ENCODE data around the gene PRKN.

The PRKN gene

GRCh38 chr6:161400671-161401070 lies 1326.9 kb downstream of the PRKN start:
- WGBS, result 78% methylated on average over 5 of the region's 5 CpGs
- Histone ChIP-seq H2AK5ac (ENCODE audit: low read length, severe bottlenecking) (no peak overlapping the region), H3K14ac (ENCODE audit: low read length in 2 of 2) (no peak overlapping the region), H3K27ac (ENCODE audit: low read length, poor library complexity, severe bottlenecking) (no peak overlapping the region), H3K23ac (ENCODE audit: low read length in 2 of 2) (no peak overlapping the region), H2BK5ac (ENCODE audit: low read depth, low read length, poor library complexity, severe bottlenecking) (no peak overlapping the region), H3K79me1 (replicated peaks; ENCODE audit: low read length, poor library complexity, severe bottlenecking) (no peaks in the 10 kb centered on the region), H2BK12ac (ENCODE audit: low read length in 2 of 2) (no peak overlapping the region), H3K4me3 (ENCODE audit: insufficient read depth in 1 of 2, low read depth in 1 of 2, low read length in 2 of 2) (peak overlapping the region in 1 of 2 experiments; percentile 29), H2AFZ (ENCODE audit: low read depth, low read length) (no peak overlapping the region), H3K4ac (ENCODE audit: low read depth in 1 of 2, low read length in 2 of 2) (no peak overlapping the region), H3K4me1 (ENCODE audit: control insufficient read depth, insufficient read depth, low read depth, low read length) (no peaks in the 10 kb centered on the region), H3K18ac (ENCODE audit: low read depth in 1 of 2, low read length in 2 of 2) (no peak overlapping the region), H3K9ac (ENCODE audit: low read length) (no peak overlapping the region), H4K91ac (ENCODE audit: low read length) (no peak overlapping the region), H2BK120ac (ENCODE audit: low read depth, low read length) (no peak overlapping the region), H3K4me2 (ENCODE audit: low read length, poor library complexity, severe bottlenecking) (no peak overlapping the region), H3K36me3 (ENCODE audit: control insufficient read depth in 1 of 2, insufficient read depth in 2 of 2, low read depth in 1 of 2, low read length in 2 of 2) (no peaks in the 10 kb centered on the region), H3K27me3 (ENCODE audit: control insufficient read depth in 1 of 2, insufficient read depth in 1 of 2, low read length in 2 of 2) (peaks cover 0 to 29% of the 10 kb centered on the region in 2 experiments), H3K9me3 (ENCODE audit: control insufficient read depth, low read length) (peaks cover 10% of the 10 kb centered on the region), H2BK15ac (ENCODE audit: low read depth, poor library complexity, severe bottlenecking) (no peak overlapping the region), H4K8ac (ENCODE audit: low read length) (no peak overlapping the region)
- no peak for DNase-seq

GRCh38 chr6:161396539-161396938 lies 1331.0 kb downstream of the PRKN start:
- Histone ChIP-seq H3K4me2 (ENCODE audit: low read length, poor library complexity, severe bottlenecking) (no peak overlapping the region), H3K27me3 (ENCODE audit: control insufficient read depth in 1 of 2, insufficient read depth in 1 of 2, low read length in 2 of 2) (peaks cover 0 to 22% of the 10 kb centered on the region in 2 experiments), H3K18ac (ENCODE audit: low read depth in 1 of 2, low read length in 2 of 2) (no peak overlapping the region), H3K23ac (ENCODE audit: low read length in 2 of 2) (no peak overlapping the region), H4K8ac (ENCODE audit: low read length) (no peak overlapping the region), H2BK5ac (ENCODE audit: low read depth, low read length, poor library complexity, severe bottlenecking) (no peak overlapping the region), H3K36me3 (ENCODE audit: control insufficient read depth in 1 of 2, insufficient read depth in 2 of 2, low read depth in 1 of 2, low read length in 2 of 2) (no peaks in the 10 kb centered on the region), H2AFZ (ENCODE audit: low read depth, low read length) (no peak overlapping the region), H3K14ac (ENCODE audit: low read length in 2 of 2) (no peak overlapping the region), H3K4ac (ENCODE audit: low read depth in 1 of 2, low read length in 2 of 2) (no peak overlapping the region), H4K91ac (ENCODE audit: low read length) (no peak overlapping the region), H3K79me1 (replicated peaks; ENCODE audit: low read length, poor library complexity, severe bottlenecking) (no peaks in the 10 kb centered on the region), H2BK120ac (ENCODE audit: low read depth, low read length) (no peak overlapping the region), H2BK15ac (ENCODE audit: low read depth, poor library complexity, severe bottlenecking) (no peak overlapping the region), H2AK5ac (ENCODE audit: low read length, severe bottlenecking) (no peak overlapping the region), H2BK12ac (ENCODE audit: low read length in 2 of 2) (no peak overlapping the region), H3K4me1 (ENCODE audit: control insufficient read depth, insufficient read depth, low read depth, low read length) (no peaks in the 10 kb centered on the region), H3K9ac (ENCODE audit: low read length) (no peak overlapping the region), H3K9me3 (ENCODE audit: control insufficient read depth, low read length) (no peaks in the 10 kb centered on the region), H3K4me3 (ENCODE audit: insufficient read depth in 1 of 2, low read depth in 1 of 2, low read length in 2 of 2) (no peak overlapping the region), H3K27ac (ENCODE audit: low read length, poor library complexity, severe bottlenecking) (no peak overlapping the region)
- no peak for DNase-seq
- 86% methylated on average over 6 of the region's 6 CpGs for WGBS

DNA sequence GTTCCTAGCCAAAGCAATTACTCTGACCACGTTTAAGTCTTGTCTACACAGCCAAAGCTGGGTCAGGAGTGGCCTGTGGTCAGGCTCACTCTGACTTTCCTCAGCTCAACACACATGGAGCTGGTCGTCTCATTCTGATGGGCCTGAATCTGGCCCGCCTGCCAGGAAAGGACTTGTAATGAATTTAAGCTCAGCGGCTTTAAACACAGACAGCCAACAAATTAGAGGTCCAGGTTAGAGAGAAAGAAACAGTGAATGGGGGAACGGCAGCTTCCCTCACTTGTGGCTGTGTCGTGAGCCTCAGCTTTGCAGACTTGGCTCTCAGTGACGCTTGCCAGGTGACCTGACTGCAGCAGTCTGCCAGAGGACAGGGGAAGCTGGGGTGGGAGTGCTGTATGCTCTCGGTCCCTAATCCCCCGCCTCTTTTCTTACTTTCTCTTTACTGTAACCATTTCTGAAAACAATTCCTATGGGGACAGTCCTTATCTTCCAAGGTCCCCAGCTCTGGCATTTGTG lies 1331.8 kb downstream of the PRKN start:
- Histone ChIP-seq H2BK15ac (ENCODE audit: low read depth, poor library complexity, severe bottlenecking) (no peak overlapping the region), H4K8ac (ENCODE audit: low read length) (no peak overlapping the region), H3K27me3 (ENCODE audit: control insufficient read depth in 1 of 2, insufficient read depth in 1 of 2, low read length in 2 of 2) (peaks cover 0 to 22% of the 10 kb centered on the region in 2 experiments), H3K14ac (ENCODE audit: low read length in 2 of 2) (no peak overlapping the region), H4K91ac (ENCODE audit: low read length) (no peak overlapping the region), H3K27ac (ENCODE audit: low read length, poor library complexity, severe bottlenecking) (no peak overlapping the region), H2BK5ac (ENCODE audit: low read depth, low read length, poor library complexity, severe bottlenecking) (no peak overlapping the region), H2AK5ac (ENCODE audit: low read length, severe bottlenecking) (no peak overlapping the region), H3K4ac (ENCODE audit: low read depth in 1 of 2, low read length in 2 of 2) (no peak overlapping the region), H3K9me3 (ENCODE audit: control insufficient read depth, low read length) (no peaks in the 10 kb centered on the region), H3K9ac (ENCODE audit: low read length) (no peak overlapping the region), H2BK12ac (ENCODE audit: low read length in 2 of 2) (no peak overlapping the region), H3K4me2 (ENCODE audit: low read length, poor library complexity, severe bottlenecking) (no peak overlapping the region), H3K4me1 (ENCODE audit: control insufficient read depth, insufficient read depth, low read depth, low read length) (no peaks in the 10 kb centered on the region), H3K23ac (ENCODE audit: low read length in 2 of 2) (no peak overlapping the region), H3K79me1 (replicated peaks; ENCODE audit: low read length, poor library complexity, severe bottlenecking) (no peaks in the 10 kb centered on the region), H3K18ac (ENCODE audit: low read depth in 1 of 2, low read length in 2 of 2) (no peak overlapping the region), H3K4me3 (ENCODE audit: insufficient read depth in 1 of 2, low read depth in 1 of 2, low read length in 2 of 2) (no peak overlapping the region), H2BK120ac (ENCODE audit: low read depth, low read length) (no peak overlapping the region), H2AFZ (ENCODE audit: low read depth, low read length) (no peak overlapping the region), H3K36me3 (ENCODE audit: control insufficient read depth in 1 of 2, insufficient read depth in 2 of 2, low read depth in 1 of 2, low read length in 2 of 2) (no peaks in the 10 kb centered on the region)
- no peak for DNase-seq
- 67% methylated on average over 9 of the region's 9 CpGs for WGBS

GRCh38 chr6:161394437-161394836 lies 1333.1 kb downstream of the PRKN start:
- no peak overlapping the region for H2BK15ac ChIP-seq (ENCODE audit: low read depth, poor library complexity, severe bottlenecking)
- H3K23ac ChIP-seq (ENCODE audit: low read length in 2 of 2), result no peak overlapping the region
- H3K9ac ChIP-seq (ENCODE audit: low read length), result peak overlapping the region; percentile 68
- H2BK5ac ChIP-seq (ENCODE audit: low read depth, low read length, poor library complexity, severe bottlenecking), result no peak overlapping the region
- H2AFZ ChIP-seq (ENCODE audit: low read depth, low read length), result no peak overlapping the region
- H2BK120ac ChIP-seq (ENCODE audit: low read depth, low read length), result no peak overlapping the region
- H3K18ac ChIP-seq (ENCODE audit: low read depth in 1 of 2, low read length in 2 of 2), result no peak overlapping the region
- H3K36me3 ChIP-seq (ENCODE audit: control insufficient read depth in 1 of 2, insufficient read depth in 2 of 2, low read depth in 1 of 2, low read length in 2 of 2), result no peaks in the 10 kb centered on the region
- H4K91ac ChIP-seq (ENCODE audit: low read length), result no peak overlapping the region
- H3K4ac ChIP-seq (ENCODE audit: low read depth in 1 of 2, low read length in 2 of 2), result no peak overlapping the region
- no peak overlapping the region for H4K8ac ChIP-seq (ENCODE audit: low read length)
- H3K9me3 ChIP-seq (ENCODE audit: control insufficient read depth, low read length), result no peaks in the 10 kb centered on the region
- no peak overlapping the region for H3K4me3 ChIP-seq (ENCODE audit: insufficient read depth in 1 of 2, low read depth in 1 of 2, low read length in 2 of 2)
- H3K79me1 ChIP-seq (replicated peaks; ENCODE audit: low read length, poor library complexity, severe bottlenecking), result no peaks in the 10 kb centered on the region
- H3K14ac ChIP-seq (ENCODE audit: low read length in 2 of 2), result no peak overlapping the region
- WGBS, result 94% methylated on average over 5 of the region's 5 CpGs
- H3K4me1 ChIP-seq (ENCODE audit: control insufficient read depth, insufficient read depth, low read depth, low read length), result no peaks in the 10 kb centered on the region
- no peak overlapping the region for H3K27ac ChIP-seq (ENCODE audit: low read length, poor library complexity, severe bottlenecking)
- DNase-seq, result no peak
- peak overlapping the region; percentile 2 for H2AK5ac ChIP-seq (ENCODE audit: low read length, severe bottlenecking)
- H3K4me2 ChIP-seq (ENCODE audit: low read length, poor library complexity, severe bottlenecking), result no peak overlapping the region
- peaks cover 0 to 22% of the 10 kb centered on the region in 2 experiments for H3K27me3 ChIP-seq (ENCODE audit: control insufficient read depth in 1 of 2, insufficient read depth in 1 of 2, low read length in 2 of 2)
- no peak overlapping the region for H2BK12ac ChIP-seq (ENCODE audit: low read length in 2 of 2)
